Naive B cell (primary cell): Measurements from ENCODE around the gene TRIO. TPM values are rescaled to one million over a fixed set of nuclear protein-coding genes. Genes with fewer than 3 reads are reported as not detected.

ENCODE experiments used
- ATAC-seq, 2 donors: fragments of 150-1000 bp; cut with Tn5 transposase; 2 replicates each; pipeline ENCODE4 v1.10.0; 2021; ENCODE audit warnings: low read depth in 2 of 2, mild to moderate bottlenecking in 2 of 2, moderate library complexity in 2 of 2
- DNase-seq: peaks from one replicate; pipeline ENCODE4 v3.0.0; 2022
- H3K27ac Mint-ChIP-seq, 6 donors: one replicate each; pipeline ENCODE4 v1.8.0; 2020 to 2022; ENCODE audit warnings: mild to moderate bottlenecking in 6 of 6, mixed read lengths in 6 of 6, moderate library complexity in 5 of 6, inconsistent platforms in 2 of 6
- H3K27me3 Mint-ChIP-seq, 3 donors: one replicate each; pipeline ENCODE4 v1.8.0; 2021 to 2022; ENCODE audit warnings: mixed read lengths in 3 of 3, mild to moderate bottlenecking in 1 of 3
- H3K36me3 Mint-ChIP-seq, 2 donors: one replicate each; pipeline ENCODE4 v1.8.0; 2020 to 2022; ENCODE audit warnings: mixed read lengths in 2 of 2, inconsistent platforms in 1 of 2, mild to moderate bottlenecking in 1 of 2
- H3K4me1 Mint-ChIP-seq, 3 donors: one replicate each; pipeline ENCODE4 v1.8.0; 2020 to 2022; ENCODE audit warnings: mixed read lengths in 3 of 3, inconsistent platforms in 1 of 3, mild to moderate bottlenecking in 1 of 3, moderate library complexity in 1 of 3
- H3K4me3 Mint-ChIP-seq, 8 donors: one replicate each; pipeline ENCODE4 v1.8.0; 2020 to 2022; ENCODE audit warnings: mild to moderate bottlenecking in 8 of 8, mixed read lengths in 8 of 8, moderate library complexity in 8 of 8, inconsistent platforms in 2 of 8
- H3K9me3 Mint-ChIP-seq, 7 donors: one replicate each; pipeline ENCODE4 v1.8.0; 2020 to 2022; ENCODE audit warnings: mixed read lengths in 7 of 7, mild to moderate bottlenecking in 5 of 7, inconsistent platforms in 2 of 7, moderate library complexity in 1 of 7
- polyA plus RNA-seq, 6 donors: library from polyadenylated mRNA; unstranded; fragments of 300-500 nt; fragmentation: Illumina TruSeq; gene quantifications; one replicate each; pipeline ENCODE4 v1.2.3, GENCODE V29; 2021; ENCODE audit warnings: low read depth in 6 of 6

Gene TRIO
- polyA plus RNA-seq, 6 donors from 2014 or later = 7.3 to 16.4 (median 11.1) TPM

DNA sequence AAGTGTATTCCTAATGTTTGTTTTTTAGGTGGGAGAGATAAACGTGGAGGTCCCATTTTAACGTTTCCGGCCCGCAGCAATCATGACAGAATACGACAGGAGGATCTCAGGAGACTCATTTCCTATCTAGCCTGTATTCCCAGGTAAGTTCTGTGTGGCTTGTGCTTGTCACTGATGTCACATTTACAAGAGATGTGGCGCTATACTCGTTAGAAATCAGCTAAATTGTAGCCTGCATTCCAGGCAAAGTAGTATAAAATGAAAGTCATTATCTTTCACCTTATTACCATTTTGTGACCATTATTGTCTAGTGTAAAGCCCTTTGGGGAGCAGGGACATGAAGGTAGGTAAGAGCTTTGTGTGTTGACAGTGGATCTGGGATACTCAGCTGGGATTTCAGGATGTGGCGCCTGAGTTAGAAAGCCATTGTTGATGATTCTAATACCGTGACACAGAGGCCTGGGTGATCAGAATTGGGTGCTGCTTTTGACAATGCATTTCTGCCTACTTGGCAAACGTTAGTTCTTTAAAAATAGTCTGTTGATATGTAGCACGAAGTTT is 137.2 kb downstream of the TRIO start:
- no peaks in the 10 kb centered on the region for H3K27me3 Mint-ChIP-seq
- no peak overlapping the region for H3K4me3 Mint-ChIP-seq
- H3K9me3 Mint-ChIP-seq = no peaks in the 10 kb centered on the region
- DNase-seq (no peak), ATAC-seq (no peak)
- peaks cover 27 to 39% (median 34%) of the 10 kb centered on the region in 3 donors for H3K4me1 Mint-ChIP-seq
- H3K36me3 Mint-ChIP-seq = peaks cover 29 to 30% of the 10 kb centered on the region in 2 donors
- no peak overlapping the region for H3K27ac Mint-ChIP-seq

- no peaks in the 10 kb centered on the region for H3K27me3 Mint-ChIP-seq
- peaks cover 34 to 42% (median 38%) of the 10 kb centered on the region in 3 donors for H3K4me1 Mint-ChIP-seq
- peaks cover 26 to 29% of the 10 kb centered on the region in 2 donors for H3K36me3 Mint-ChIP-seq
- no peaks in the 10 kb centered on the region for H3K9me3 Mint-ChIP-seq
- no peak overlapping the region for H3K27ac Mint-ChIP-seq
- DNase-seq (no peak), ATAC-seq (no peak)
- no peak overlapping the region for H3K4me3 Mint-ChIP-seq
Measured at GRCh38 chr5:14281746-14282181, 138.6 kb downstream of the TRIO start.

DNA sequence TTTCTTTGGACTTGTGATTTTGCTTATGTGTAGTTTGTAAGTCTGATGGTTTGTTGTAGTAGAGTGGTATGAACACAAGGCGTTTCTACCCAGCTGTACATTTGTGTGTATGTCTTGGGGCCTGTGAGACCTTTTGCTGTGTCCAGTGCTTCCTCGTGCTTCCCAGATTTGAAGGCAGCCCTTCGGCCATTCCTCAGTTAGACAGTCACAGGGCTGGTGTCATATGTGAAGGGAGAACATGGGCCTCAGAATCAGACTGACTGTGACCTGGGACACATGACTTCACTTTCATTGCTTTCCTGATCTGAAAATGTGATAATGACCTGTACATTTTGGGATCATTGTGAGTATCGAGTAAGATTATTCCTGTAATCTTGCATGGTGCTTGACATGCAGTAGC is 140.0 kb downstream of the TRIO start:
- ATAC-seq (no peak), DNase-seq (no peak)
- Mint-ChIP-seq H3K27me3 (no peaks in the 10 kb centered on the region), H3K9me3 (no peaks in the 10 kb centered on the region), H3K4me3 (no peak overlapping the region), H3K4me1 (peaks cover 37 to 40% (median 38%) of the 10 kb centered on the region in 3 donors), H3K36me3 (peaks cover 26 to 29% of the 10 kb centered on the region in 2 donors), H3K27ac (peak overlapping the region in 1 of 6 donors; percentile 67)

DNA sequence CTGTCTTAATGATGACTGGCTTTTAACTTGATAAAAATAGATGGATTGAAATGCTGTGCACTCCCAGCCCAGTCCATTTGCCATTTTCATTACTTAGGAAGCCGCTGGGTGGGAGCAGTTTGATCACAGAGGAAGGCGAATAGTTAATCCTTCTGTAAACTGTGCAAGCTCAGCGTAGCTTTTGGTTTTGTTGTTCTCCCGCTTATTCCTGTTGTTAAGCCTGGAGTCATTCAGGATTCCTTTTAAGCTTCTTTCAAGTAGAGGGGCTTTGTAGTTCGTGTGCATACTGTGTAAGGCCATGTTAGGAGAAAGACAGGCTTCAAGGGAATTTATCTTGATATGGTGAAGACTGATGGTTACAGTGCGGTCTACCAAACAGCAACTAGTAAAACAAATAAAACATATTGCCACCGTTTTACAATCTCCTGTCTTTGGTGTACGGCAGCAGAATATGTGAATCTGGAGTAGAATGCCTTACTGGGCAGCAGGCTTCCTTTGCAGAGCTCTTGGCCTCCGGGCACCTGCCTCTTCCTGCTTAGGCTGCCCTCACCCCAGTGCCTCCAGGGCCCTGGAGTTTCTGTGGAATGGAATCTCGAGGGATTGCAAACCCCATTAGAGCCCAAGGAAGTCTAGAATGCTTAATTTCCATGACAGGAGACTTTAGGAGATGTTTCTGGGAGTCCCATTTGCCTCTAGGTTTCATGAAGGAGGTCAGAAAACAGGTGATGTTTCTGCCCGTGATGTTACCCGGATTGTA is 141.4 kb downstream of the TRIO start:
- no peak overlapping the region for H3K4me3 Mint-ChIP-seq
- no peak for DNase-seq
- peaks cover 26 to 35% of the 10 kb centered on the region in 2 donors for H3K36me3 Mint-ChIP-seq
- no peaks in the 10 kb centered on the region for H3K27me3 Mint-ChIP-seq
- H3K4me1 Mint-ChIP-seq = peaks cover 35 to 44% (median 35%) of the 10 kb centered on the region in 3 donors
- H3K27ac Mint-ChIP-seq = peak overlapping the region in 1 of 6 donors; percentile 18
- no peaks in the 10 kb centered on the region for H3K9me3 Mint-ChIP-seq
- ATAC-seq = no peak

DNA sequence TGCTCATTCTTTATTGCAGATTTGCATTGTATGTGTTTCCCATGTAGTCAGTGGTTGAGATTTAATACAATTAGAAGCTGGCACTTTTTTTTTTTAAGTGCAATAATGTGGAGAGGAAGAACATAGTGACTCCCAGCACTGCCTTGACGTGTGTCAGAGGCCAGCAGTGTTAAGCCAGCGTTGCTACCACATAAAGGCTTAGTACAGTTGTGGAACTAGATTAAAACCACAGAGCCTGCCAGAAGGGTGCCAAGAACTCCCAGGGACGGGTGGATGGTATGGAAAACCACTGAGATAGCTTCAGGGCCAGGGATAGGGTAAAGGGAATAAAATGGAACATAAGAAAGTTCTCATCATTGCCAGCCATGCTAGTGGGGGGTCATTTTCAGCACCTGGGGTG is 142.9 kb downstream of the TRIO start:
- DNase-seq (no peak), ATAC-seq (no peak)
- H3K36me3 Mint-ChIP-seq = peaks cover 24 to 28% of the 10 kb centered on the region in 2 donors
- peak overlapping the region in 3 of 6 donors; percentile 38 to 58 (median 43) for H3K27ac Mint-ChIP-seq
- H3K4me3 Mint-ChIP-seq = peak overlapping the region in 6 of 8 donors; percentile 12 to 87 (median 55)
- H3K4me1 Mint-ChIP-seq = peaks cover 36 to 39% (median 38%) of the 10 kb centered on the region in 3 donors
- H3K9me3 Mint-ChIP-seq = no peaks in the 10 kb centered on the region
- no peaks in the 10 kb centered on the region for H3K27me3 Mint-ChIP-seq

GRCh38 chr5:14286574-14287421 is 143.7 kb downstream of the TRIO start:
- H3K4me1 Mint-ChIP-seq = peaks cover 37 to 40% (median 38%) of the 10 kb centered on the region in 3 donors
- peak overlapping the region; percentile 11 to 87 (median 62) for H3K4me3 Mint-ChIP-seq
- H3K27ac Mint-ChIP-seq = peak overlapping the region in 5 of 6 donors; percentile 34 to 91 (median 54)
- DNase-seq = peak; percentile 81
- peak; percentile 98 for ATAC-seq
- no peaks in the 10 kb centered on the region for H3K27me3 Mint-ChIP-seq
- H3K9me3 Mint-ChIP-seq = no peaks in the 10 kb centered on the region
- peaks cover 24 to 27% of the 10 kb centered on the region in 2 donors for H3K36me3 Mint-ChIP-seq

GRCh38 chr5:14292766-14293658 is 149.9 kb downstream of the TRIO start:
- DNase-seq (no peak), ATAC-seq (no peak)
- Mint-ChIP-seq H3K4me3 (no peak overlapping the region), H3K27ac (no peak overlapping the region), H3K27me3 (no peaks in the 10 kb centered on the region), H3K4me1 (peaks cover 2 to 5% (median 4%) of the 10 kb centered on the region in 3 donors), H3K9me3 (no peaks in the 10 kb centered on the region), H3K36me3 (peaks cover 25 to 42% of the 10 kb centered on the region in 2 donors)

- Mint-ChIP-seq H3K4me1 (peaks cover 0 to 5% (median 2%) of the 10 kb centered on the region in 3 donors), H3K27me3 (no peaks in the 10 kb centered on the region), H3K36me3 (peaks cover 20 to 31% of the 10 kb centered on the region in 2 donors), H3K9me3 (no peaks in the 10 kb centered on the region), H3K27ac (peak overlapping the region in 2 of 6 donors; percentile 5 to 43), H3K4me3 (no peak overlapping the region)
- DNase-seq = no peak
- no peak for ATAC-seq
Measured at GRCh38 chr5:14295610-14296009, 152.5 kb downstream of the TRIO start.

DNA sequence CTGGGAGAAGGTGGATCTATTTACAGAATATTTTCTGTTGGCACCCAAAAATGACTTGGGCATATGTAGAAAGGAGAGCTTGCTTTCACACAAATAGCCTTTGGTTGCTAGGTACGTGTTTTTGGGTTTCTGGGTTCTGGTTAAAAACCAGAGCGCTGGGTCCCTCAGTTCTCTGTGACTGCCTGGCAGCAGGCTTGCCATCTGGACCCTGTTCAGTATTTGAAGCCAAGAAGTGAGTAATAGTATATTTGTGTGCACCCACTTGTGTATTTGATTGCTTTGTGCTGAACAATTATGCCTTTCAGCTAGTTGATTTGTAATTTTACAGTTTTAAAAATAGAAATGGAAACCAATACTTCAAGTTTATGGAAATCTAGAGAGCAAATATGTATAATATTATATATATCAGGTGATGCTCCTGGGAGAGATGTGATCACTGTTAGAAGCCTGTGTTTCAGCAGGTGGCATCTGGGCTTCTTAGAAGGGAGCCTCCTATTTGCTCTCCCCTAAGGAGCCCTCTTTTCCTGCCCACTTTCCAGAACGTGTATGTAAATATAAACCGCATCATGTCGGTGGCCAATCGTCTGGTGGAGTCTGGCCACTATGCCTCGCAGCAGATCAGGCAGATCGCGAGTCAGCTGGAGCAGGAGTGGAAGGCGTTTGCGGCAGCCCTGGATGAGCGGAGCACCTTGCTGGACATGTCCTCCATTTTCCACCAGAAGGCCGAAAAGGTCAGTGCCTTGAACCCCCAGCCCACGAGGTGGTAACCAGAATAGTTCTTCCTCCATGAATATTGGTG is 153.6 kb downstream of the TRIO start:
- Mint-ChIP-seq H3K27me3 (no peaks in the 10 kb centered on the region), H3K4me3 (no peak overlapping the region), H3K36me3 (peaks cover 14 to 24% of the 10 kb centered on the region in 2 donors), H3K27ac (peak overlapping the region in 2 of 6 donors; percentile 51 to 84), H3K4me1 (peaks cover 0 to 4% (median 0%) of the 10 kb centered on the region in 3 donors), H3K9me3 (no peaks in the 10 kb centered on the region)
- no peak for DNase-seq
- ATAC-seq = no peak

- DNase-seq (no peak), ATAC-seq (no peak)
- H3K4me1 Mint-ChIP-seq = peaks cover 0 to 6% (median 3%) of the 10 kb centered on the region in 3 donors
- no peak overlapping the region for H3K27ac Mint-ChIP-seq
- no peak overlapping the region for H3K4me3 Mint-ChIP-seq
- no peaks in the 10 kb centered on the region for H3K27me3 Mint-ChIP-seq
- H3K9me3 Mint-ChIP-seq = no peaks in the 10 kb centered on the region
- peaks cover 5 to 29% of the 10 kb centered on the region in 2 donors for H3K36me3 Mint-ChIP-seq
Measured at GRCh38 chr5:14297697-14298096, 154.6 kb downstream of the TRIO start.

GRCh38 chr5:14298126-14298847 is 155.1 kb downstream of the TRIO start:
- H3K4me3 Mint-ChIP-seq = no peak overlapping the region
- peaks cover 0 to 9% (median 8%) of the 10 kb centered on the region in 3 donors for H3K4me1 Mint-ChIP-seq
- H3K9me3 Mint-ChIP-seq = no peaks in the 10 kb centered on the region
- DNase-seq = no peak
- no peaks in the 10 kb centered on the region for H3K27me3 Mint-ChIP-seq
- no peak for ATAC-seq
- H3K36me3 Mint-ChIP-seq = peaks cover 5 to 35% of the 10 kb centered on the region in 2 donors
- peak overlapping the region in 2 of 6 donors; percentile 35 to 42 for H3K27ac Mint-ChIP-seq
